Esophagus squamous epithelium (tissue), 4 donors: ENCODE results near the gene AEN.

Experiments
- POLR2A ChIP-seq, 4 donors: fragments of 450-650 bp; IDR thresholded peaks; one replicate each; pipeline ENCODE4 v1.6.1; 2017; ENCODE audit warnings: antibody characterized with exemption in 4 of 4, mild to moderate bottlenecking in 4 of 4, moderate library complexity in 3 of 4
- TF ChIP-seq, protein P1 (sequence below), 6 experiments: fragments of 450-650 bp in 4 of 6; fragments of 200-600 bp in 2 of 6; sonication (generic) in 2 of 6; IDR thresholded peaks; one replicate each; pipeline ENCODE4 v1.5.1; 2016 to 2019; ENCODE audit warnings: antibody characterized with exemption in 6 of 6, mild to moderate bottlenecking in 4 of 6, moderate library complexity in 4 of 6

DNA sequence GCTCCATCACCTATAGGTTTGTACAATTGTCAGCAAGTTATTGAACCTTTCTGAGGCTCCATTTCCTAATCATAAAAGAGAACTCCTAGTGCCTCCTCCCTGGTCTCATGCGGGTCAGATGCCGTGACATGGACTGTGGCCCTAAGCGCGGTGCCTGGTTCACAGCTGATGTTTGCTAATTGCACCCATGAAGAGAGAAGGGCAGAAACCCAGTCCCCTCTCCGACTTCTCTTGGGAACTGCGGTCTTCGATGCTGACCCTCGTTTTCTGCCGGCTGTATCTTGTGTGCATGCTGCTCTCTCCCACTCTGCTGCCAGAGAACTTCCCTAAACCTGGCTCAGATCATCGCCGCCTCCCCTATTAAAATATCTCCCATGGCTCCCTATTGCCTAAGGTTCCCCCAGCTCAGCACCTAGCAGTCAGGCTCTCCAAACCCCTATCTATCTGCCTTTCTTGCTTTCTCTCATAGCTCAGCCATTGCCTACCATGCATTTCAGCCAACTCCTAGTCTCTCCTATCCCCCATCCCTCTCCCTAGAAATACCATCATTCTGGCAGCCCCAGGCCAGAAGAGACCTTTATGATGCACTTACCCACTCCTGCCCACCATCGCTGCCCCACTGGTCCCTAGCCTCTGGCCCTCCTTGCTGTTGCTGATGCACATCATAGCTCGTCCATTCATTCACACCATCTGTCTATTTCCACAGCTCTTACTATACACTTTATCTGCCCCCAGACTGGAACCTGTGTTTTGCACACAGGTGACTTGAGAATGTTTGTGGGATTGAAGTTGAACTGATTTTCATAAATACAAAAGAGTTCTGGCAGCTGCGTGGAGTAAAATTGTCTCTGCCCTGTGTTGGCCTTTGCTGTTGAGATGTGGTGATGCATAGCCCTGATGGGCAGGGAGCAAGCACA, 24.3 kb downstream of the AEN start:
- TF ChIP-seq, protein P1, sequence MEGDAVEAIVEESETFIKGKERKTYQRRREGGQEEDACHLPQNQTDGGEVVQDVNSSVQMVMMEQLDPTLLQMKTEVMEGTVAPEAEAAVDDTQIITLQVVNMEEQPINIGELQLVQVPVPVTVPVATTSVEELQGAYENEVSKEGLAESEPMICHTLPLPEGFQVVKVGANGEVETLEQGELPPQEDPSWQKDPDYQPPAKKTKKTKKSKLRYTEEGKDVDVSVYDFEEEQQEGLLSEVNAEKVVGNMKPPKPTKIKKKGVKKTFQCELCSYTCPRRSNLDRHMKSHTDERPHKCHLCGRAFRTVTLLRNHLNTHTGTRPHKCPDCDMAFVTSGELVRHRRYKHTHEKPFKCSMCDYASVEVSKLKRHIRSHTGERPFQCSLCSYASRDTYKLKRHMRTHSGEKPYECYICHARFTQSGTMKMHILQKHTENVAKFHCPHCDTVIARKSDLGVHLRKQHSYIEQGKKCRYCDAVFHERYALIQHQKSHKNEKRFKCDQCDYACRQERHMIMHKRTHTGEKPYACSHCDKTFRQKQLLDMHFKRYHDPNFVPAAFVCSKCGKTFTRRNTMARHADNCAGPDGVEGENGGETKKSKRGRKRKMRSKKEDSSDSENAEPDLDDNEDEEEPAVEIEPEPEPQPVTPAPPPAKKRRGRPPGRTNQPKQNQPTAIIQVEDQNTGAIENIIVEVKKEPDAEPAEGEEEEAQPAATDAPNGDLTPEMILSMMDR (IDR thresholded peaks at IDR 0.05) = no peak
- TF ChIP-seq POLR2A (IDR thresholded peaks at IDR 0.05) = no peak
